GM23338 (cell line): ENCODE results near the gene CKB. TPM values are rescaled to one million over a fixed set of nuclear protein-coding genes. Genes with fewer than 3 reads are reported as not detected.

ENCODE experiments used
- ATAC-seq: fragments of 200-7000 bp; cut with Tn5 transposase; 3 replicates; pipeline ENCODE4 v1.9.1; 2020
- DNase-seq: peaks from one replicate; pipeline ENCODE4 v3.0.0-alpha.2; 2015; ENCODE audit warnings: low spot score
- H2AFZ ChIP-seq: fragments of 200-600 bp; sonication (generic); 2 replicates; pipeline ENCODE4 v1.8.0; 2016; ENCODE audit warnings: antibody characterized with exemption, mild to moderate bottlenecking, moderate library complexity
- H3F3A ChIP-seq: fragments of 200-600 bp; sonication (generic); replicated peaks from 2 replicates; pipeline ENCODE4 v1.8.0; 2017; ENCODE audit warnings: antibody characterized with exemption, mixed run types, low read depth
- H3K27ac ChIP-seq: fragments of 200-600 bp; sonication (generic); 2 replicates; pipeline ENCODE4 v1.6.1; 2016; ENCODE audit warnings: low read depth
- H3K27me3 ChIP-seq: fragments of 200-600 bp; sonication (generic); 2 replicates; pipeline ENCODE4 v1.8.0; 2016; ENCODE audit warnings: mild to moderate bottlenecking, mixed run types, moderate library complexity; ENCODE audit not compliant: insufficient read depth
- H3K36me3 ChIP-seq: fragments of 200-600 bp; sonication (generic); 2 replicates; pipeline ENCODE4 v1.8.0; 2016; ENCODE audit warnings: mild to moderate bottlenecking; ENCODE audit not compliant: insufficient read depth
- H3K4me1 ChIP-seq: fragments of 200-600 bp; sonication (generic); 2 replicates; pipeline ENCODE4 v1.8.0; 2016; ENCODE audit warnings: mild to moderate bottlenecking, moderate library complexity; ENCODE audit not compliant: insufficient read depth
- H3K4me2 ChIP-seq: fragments of 200-600 bp; sonication (generic); 2 replicates; pipeline ENCODE4 v1.7.1; 2017; ENCODE audit warnings: mixed run types
- H3K4me3 ChIP-seq: fragments of 200-600 bp; sonication (generic); 2 replicates; pipeline ENCODE4 v1.6.1; 2016; ENCODE audit warnings: mixed run types
- H3K79me2 ChIP-seq: fragments of 200-600 bp; sonication (generic); replicated peaks from 2 replicates; pipeline ENCODE4 v1.8.0; 2017; ENCODE audit warnings: mild to moderate bottlenecking; ENCODE audit not compliant: insufficient read depth
- H3K9me2 ChIP-seq: fragments of 200-600 bp; sonication (generic); 2 replicates; pipeline ENCODE4 v1.8.0; 2017; ENCODE audit not compliant: insufficient read depth
- H4K20me1 ChIP-seq: fragments of 200-600 bp; sonication (generic); replicated peaks from 2 replicates; pipeline ENCODE4 v1.8.0; 2017; ENCODE audit warnings: mild to moderate bottlenecking; ENCODE audit not compliant: insufficient read depth
- H3K27ac Mint-ChIP-seq: 2 replicates; pipeline ENCODE4 v1.8.0; 2020; ENCODE audit warnings: inconsistent platforms, mild to moderate bottlenecking, moderate library complexity, mixed read lengths
- H3K27me3 Mint-ChIP-seq: 3 replicates; pipeline ENCODE4 v1.8.0; 2022; ENCODE audit warnings: low read depth, mild to moderate bottlenecking, moderate library complexity, mixed read lengths, inconsistent platforms; ENCODE audit not compliant: insufficient read depth, poor library complexity
- H3K36me3 Mint-ChIP-seq: 3 replicates; pipeline ENCODE4 v1.8.0; 2021; ENCODE audit warnings: low read depth, mild to moderate bottlenecking, inconsistent platforms, moderate library complexity, mixed read lengths
- H3K4me1 Mint-ChIP-seq: 3 replicates; pipeline ENCODE4 v1.8.0; 2020; ENCODE audit warnings: mild to moderate bottlenecking, inconsistent platforms, mixed read lengths
- H3K4me3 Mint-ChIP-seq: 3 replicates; pipeline ENCODE4 v1.8.0; 2021; ENCODE audit warnings: moderate library complexity, mild to moderate bottlenecking, inconsistent platforms, mixed read lengths
- H3K9me3 Mint-ChIP-seq: 3 replicates; pipeline ENCODE4 v1.8.0; 2020; ENCODE audit warnings: moderate library complexity, mild to moderate bottlenecking, inconsistent platforms, mixed read lengths
- CREB1 ChIP-seq: fragments of 250-450 bp; sonication (Bioruptor Pico); IDR thresholded peaks from 2 replicates; pipeline ENCODE4 v1.5.0; 2020; ENCODE audit warnings: low read depth, mild to moderate bottlenecking, moderate library complexity
- ETS1 ChIP-seq: IDR thresholded peaks from 2 replicates; pipeline ENCODE4 v1.6.1; 2016; ENCODE audit warnings: antibody characterized with exemption
- EZH2 ChIP-seq: fragments of 200-600 bp; sonication (generic); IDR thresholded peaks from one replicate; pipeline ENCODE4 v1.8.0; 2017; ENCODE audit warnings: antibody characterized with exemption, mild to moderate bottlenecking, low read depth; ENCODE audit not compliant: unreplicated experiment
- EZH2phosphoT487 ChIP-seq: fragments of 200-600 bp; sonication (generic); IDR thresholded peaks from one replicate; pipeline ENCODE4 v1.8.1; 2018; ENCODE audit warnings: antibody characterized with exemption; ENCODE audit not compliant: unreplicated experiment
- JUNB ChIP-seq: IDR thresholded peaks from one replicate; pipeline ENCODE4 v1.6.1; 2016; ENCODE audit warnings: antibody characterized with exemption; ENCODE audit not compliant: unreplicated experiment
- NANOG ChIP-seq: IDR thresholded peaks from 2 replicates; pipeline ENCODE4 v1.6.1; 2016; ENCODE audit warnings: antibody characterized with exemption, borderline replicate concordance
- POLR2AphosphoS5 ChIP-seq: IDR thresholded peaks from 2 replicates; pipeline ENCODE4 v1.6.1; 2016; ENCODE audit warnings: antibody characterized with exemption, low read depth
- STAT1 ChIP-seq: IDR thresholded peaks from one replicate; pipeline ENCODE4 v1.6.1; 2016; ENCODE audit warnings: antibody characterized with exemption; ENCODE audit not compliant: unreplicated experiment
- ZNF114 ChIP-seq: fragments of 250-450 bp; sonication (Bioruptor Pico); IDR thresholded peaks from 2 replicates; pipeline ENCODE4 v1.5.0; 2020; ENCODE audit warnings: mild to moderate bottlenecking, moderate library complexity
- ZNF331 ChIP-seq: fragments of 250-450 bp; sonication (Bioruptor Pico); IDR thresholded peaks from 2 replicates; pipeline ENCODE4 v1.5.0; 2020; ENCODE audit warnings: low read depth, mild to moderate bottlenecking, moderate library complexity
- polyA plus RNA-seq: library from polyadenylated mRNA; unstranded; fragments of >200 nt; fragmentation: Nextera tagmentation; extraction: Ambion mirVana; gene quantifications from 2 replicates; pipeline ENCODE4 v1.2.1, GENCODE V29; 2016
- total RNA-seq: library from RNA; depleted of rRNA; stranded (reverse); fragments of >200 nt; shearing (Covaris generic); gene quantifications from 2 replicates; pipeline ENCODE4 v1.2.3, GENCODE V29; 2014
- TF ChIP-seq, protein P1 (sequence below), 2 experiments: fragments of 200-600 bp in 1 of 2; sonication (generic) in 1 of 2; conservative IDR thresholded peaks; 2 replicates each; pipeline versions ENCODE4 v1.5.1 to v1.6.1; 2016 to 2017; ENCODE audit warnings: antibody characterized with exemption in 2 of 2, low read depth in 2 of 2, mild to moderate bottlenecking in 2 of 2, moderate library complexity in 1 of 2
- TF ChIP-seq, protein P2 (sequence below): IDR thresholded peaks from one replicate; pipeline ENCODE4 v1.6.1; 2018; ENCODE audit warnings: antibody characterized with exemption; ENCODE audit not compliant: unreplicated experiment
- TF ChIP-seq, protein P3 (sequence below): fragments of 250-450 bp; sonication (Bioruptor Pico); IDR thresholded peaks from 2 replicates; pipeline ENCODE4 v1.5.0; 2020; ENCODE audit warnings: mild to moderate bottlenecking, moderate library complexity

The CKB gene
- total and polyA plus RNA-seq, 2 experiments from 2014 or later = 604 to 852 TPM

DNA sequence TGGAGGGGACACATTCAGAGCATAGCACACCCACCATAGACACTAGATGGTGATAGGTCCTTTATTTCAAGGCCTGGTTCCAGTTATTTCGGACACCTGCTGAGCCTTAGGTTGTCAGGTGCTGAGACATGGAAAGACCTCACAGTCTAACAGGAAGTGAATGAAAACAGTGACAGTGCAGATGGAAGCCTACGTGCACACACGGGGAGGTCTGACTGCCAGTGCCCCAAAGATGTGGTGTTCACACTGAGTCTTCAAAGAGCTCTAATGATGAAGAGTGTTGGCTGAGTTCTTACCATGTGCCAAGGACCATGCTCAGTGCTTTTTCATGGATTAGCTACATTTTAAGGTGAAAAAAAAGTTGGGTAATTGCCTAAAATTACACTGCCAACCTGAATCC is 46.6 kb downstream of the CKB start:
- Mint-ChIP-seq H3K9me3 (no peaks in the 10 kb centered on the region), H3K4me3 (no peak overlapping the region), H3K27ac (no peak overlapping the region), H3K27me3 (peaks cover 10% of the 10 kb centered on the region), H3K36me3 (peaks cover 56% of the 10 kb centered on the region), H3K4me1 (no peaks in the 10 kb centered on the region)
- Histone ChIP-seq H3F3A (no peaks in the 10 kb centered on the region), H4K20me1 (no peaks in the 10 kb centered on the region; the same call in 1 of the 2 replicates), H2AFZ (no peak overlapping the region), H3K4me2 (no peak overlapping the region), H3K27me3 (no peaks in the 10 kb centered on the region), H3K36me3 (peaks cover 26% of the 10 kb centered on the region), H3K4me3 (no peak overlapping the region), H3K4me1 (no peaks in the 10 kb centered on the region), H3K27ac (0 out of 2 replicates have a peak overlapping the region, but pooled peaks have one; percentile 55), H3K79me2 (no peaks in the 10 kb centered on the region), H3K9me2 (no peaks in the 10 kb centered on the region)
- DNase-seq (no peak), ATAC-seq (no peak)
- TF ChIP-seq CREB1 (CRISPR knock-in tag) (no peak), JUNB (no peak), NANOG (no peak), ZNF331 (no peak), EZH2 (no peak), STAT1 (no peak), EZH2phosphoT487 (no peak), ZNF114 (CRISPR knock-in tag) (no peak), ETS1 (no peak), POLR2AphosphoS5 (no peak)
- TF ChIP-seq, protein P1, sequence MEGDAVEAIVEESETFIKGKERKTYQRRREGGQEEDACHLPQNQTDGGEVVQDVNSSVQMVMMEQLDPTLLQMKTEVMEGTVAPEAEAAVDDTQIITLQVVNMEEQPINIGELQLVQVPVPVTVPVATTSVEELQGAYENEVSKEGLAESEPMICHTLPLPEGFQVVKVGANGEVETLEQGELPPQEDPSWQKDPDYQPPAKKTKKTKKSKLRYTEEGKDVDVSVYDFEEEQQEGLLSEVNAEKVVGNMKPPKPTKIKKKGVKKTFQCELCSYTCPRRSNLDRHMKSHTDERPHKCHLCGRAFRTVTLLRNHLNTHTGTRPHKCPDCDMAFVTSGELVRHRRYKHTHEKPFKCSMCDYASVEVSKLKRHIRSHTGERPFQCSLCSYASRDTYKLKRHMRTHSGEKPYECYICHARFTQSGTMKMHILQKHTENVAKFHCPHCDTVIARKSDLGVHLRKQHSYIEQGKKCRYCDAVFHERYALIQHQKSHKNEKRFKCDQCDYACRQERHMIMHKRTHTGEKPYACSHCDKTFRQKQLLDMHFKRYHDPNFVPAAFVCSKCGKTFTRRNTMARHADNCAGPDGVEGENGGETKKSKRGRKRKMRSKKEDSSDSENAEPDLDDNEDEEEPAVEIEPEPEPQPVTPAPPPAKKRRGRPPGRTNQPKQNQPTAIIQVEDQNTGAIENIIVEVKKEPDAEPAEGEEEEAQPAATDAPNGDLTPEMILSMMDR (conservative IDR thresholded peaks at IDR 0.05; ENCODE audit: low read depth in 2 of 2) = no peak
- TF ChIP-seq, protein P2, sequence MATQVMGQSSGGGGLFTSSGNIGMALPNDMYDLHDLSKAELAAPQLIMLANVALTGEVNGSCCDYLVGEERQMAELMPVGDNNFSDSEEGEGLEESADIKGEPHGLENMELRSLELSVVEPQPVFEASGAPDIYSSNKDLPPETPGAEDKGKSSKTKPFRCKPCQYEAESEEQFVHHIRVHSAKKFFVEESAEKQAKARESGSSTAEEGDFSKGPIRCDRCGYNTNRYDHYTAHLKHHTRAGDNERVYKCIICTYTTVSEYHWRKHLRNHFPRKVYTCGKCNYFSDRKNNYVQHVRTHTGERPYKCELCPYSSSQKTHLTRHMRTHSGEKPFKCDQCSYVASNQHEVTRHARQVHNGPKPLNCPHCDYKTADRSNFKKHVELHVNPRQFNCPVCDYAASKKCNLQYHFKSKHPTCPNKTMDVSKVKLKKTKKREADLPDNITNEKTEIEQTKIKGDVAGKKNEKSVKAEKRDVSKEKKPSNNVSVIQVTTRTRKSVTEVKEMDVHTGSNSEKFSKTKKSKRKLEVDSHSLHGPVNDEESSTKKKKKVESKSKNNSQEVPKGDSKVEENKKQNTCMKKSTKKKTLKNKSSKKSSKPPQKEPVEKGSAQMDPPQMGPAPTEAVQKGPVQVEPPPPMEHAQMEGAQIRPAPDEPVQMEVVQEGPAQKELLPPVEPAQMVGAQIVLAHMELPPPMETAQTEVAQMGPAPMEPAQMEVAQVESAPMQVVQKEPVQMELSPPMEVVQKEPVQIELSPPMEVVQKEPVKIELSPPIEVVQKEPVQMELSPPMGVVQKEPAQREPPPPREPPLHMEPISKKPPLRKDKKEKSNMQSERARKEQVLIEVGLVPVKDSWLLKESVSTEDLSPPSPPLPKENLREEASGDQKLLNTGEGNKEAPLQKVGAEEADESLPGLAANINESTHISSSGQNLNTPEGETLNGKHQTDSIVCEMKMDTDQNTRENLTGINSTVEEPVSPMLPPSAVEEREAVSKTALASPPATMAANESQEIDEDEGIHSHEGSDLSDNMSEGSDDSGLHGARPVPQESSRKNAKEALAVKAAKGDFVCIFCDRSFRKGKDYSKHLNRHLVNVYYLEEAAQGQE = no peak
- TF ChIP-seq, protein P3, sequence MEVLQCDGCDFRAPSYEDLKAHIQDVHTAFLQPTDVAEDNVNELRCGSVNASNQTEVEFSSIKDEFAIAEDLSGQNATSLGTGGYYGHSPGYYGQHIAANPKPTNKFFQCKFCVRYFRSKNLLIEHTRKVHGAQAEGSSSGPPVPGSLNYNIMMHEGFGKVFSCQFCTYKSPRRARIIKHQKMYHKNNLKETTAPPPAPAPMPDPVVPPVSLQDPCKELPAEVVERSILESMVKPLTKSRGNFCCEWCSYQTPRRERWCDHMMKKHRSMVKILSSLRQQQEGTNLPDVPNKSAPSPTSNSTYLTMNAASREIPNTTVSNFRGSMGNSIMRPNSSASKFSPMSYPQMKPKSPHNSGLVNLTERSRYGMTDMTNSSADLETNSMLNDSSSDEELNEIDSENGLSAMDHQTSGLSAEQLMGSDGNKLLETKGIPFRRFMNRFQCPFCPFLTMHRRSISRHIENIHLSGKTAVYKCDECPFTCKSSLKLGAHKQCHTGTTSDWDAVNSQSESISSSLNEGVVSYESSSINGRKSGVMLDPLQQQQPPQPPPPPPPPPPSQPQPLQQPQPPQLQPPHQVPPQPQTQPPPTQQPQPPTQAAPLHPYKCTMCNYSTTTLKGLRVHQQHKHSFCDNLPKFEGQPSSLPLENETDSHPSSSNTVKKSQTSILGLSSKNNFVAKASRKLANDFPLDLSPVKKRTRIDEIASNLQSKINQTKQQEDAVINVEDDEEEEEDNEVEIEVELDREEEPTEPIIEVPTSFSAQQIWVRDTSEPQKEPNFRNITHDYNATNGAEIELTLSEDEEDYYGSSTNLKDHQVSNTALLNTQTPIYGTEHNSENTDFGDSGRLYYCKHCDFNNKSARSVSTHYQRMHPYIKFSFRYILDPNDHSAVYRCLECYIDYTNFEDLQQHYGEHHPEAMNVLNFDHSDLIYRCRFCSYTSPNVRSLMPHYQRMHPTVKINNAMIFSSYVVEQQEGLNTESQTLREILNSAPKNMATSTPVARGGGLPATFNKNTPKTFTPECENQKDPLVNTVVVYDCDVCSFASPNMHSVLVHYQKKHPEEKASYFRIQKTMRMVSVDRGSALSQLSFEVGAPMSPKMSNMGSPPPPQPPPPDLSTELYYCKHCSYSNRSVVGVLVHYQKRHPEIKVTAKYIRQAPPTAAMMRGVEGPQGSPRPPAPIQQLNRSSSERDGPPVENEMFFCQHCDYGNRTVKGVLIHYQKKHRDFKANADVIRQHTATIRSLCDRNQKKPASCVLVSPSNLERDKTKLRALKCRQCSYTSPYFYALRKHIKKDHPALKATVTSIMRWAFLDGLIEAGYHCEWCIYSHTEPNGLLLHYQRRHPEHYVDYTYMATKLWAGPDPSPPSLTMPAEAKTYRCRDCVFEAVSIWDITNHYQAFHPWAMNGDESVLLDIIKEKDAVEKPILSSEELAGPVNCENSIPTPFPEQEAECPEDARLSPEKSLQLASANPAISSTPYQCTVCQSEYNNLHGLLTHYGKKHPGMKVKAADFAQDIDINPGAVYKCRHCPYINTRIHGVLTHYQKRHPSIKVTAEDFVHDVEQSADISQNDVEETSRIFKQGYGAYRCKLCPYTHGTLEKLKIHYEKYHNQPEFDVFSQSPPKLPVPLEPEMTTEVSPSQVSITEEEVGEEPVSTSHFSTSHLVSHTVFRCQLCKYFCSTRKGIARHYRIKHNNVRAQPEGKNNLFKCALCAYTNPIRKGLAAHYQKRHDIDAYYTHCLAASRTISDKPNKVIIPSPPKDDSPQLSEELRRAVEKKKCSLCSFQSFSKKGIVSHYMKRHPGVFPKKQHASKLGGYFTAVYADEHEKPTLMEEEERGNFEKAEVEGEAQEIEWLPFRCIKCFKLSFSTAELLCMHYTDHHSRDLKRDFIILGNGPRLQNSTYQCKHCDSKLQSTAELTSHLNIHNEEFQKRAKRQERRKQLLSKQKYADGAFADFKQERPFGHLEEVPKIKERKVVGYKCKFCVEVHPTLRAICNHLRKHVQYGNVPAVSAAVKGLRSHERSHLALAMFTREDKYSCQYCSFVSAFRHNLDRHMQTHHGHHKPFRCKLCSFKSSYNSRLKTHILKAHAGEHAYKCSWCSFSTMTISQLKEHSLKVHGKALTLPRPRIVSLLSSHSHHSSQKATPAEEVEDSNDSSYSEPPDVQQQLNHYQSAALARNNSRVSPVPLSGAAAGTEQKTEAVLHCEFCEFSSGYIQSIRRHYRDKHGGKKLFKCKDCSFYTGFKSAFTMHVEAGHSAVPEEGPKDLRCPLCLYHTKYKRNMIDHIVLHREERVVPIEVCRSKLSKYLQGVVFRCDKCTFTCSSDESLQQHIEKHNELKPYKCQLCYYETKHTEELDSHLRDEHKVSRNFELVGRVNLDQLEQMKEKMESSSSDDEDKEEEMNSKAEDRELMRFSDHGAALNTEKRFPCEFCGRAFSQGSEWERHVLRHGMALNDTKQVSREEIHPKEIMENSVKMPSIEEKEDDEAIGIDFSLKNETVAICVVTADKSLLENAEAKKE (CRISPR knock-in tag) = no peak
